HepG2 (cell line): ENCODE measurements around the gene GHR. TPM values are rescaled to one million over a fixed set of nuclear protein-coding genes. Genes with fewer than 3 reads are reported as not detected.

Source experiments
- BRD4 ChIP-seq: sonication (generic); formaldehyde crosslinking; IDR thresholded peaks from 2 replicates; pipeline ENCODE4 v1.4.0; 2020; ENCODE audit warnings: missing genetic modification reagents
- HINFP ChIP-seq: sonication (generic); formaldehyde crosslinking; IDR thresholded peaks from 2 replicates; pipeline ENCODE4 v1.4.0; 2020; ENCODE audit warnings: low read depth, mild to moderate bottlenecking, missing genetic modification reagents
- HNF4G ChIP-seq, 2 experiments: sonication (generic) in 1 of 2; formaldehyde crosslinking in 1 of 2; IDR thresholded peaks; 2 replicates each; pipeline versions ENCODE4 v1.4.0 to v1.6.1; 2011 to 2020; ENCODE audit warnings: borderline replicate concordance in 2 of 2, low read depth in 2 of 2, mild to moderate bottlenecking in 2 of 2, low read length in 1 of 2, missing genetic modification reagents in 1 of 2, moderate library complexity in 1 of 2
- LBX2 ChIP-seq: sonication (generic); formaldehyde crosslinking; IDR thresholded peaks from 2 replicates; pipeline ENCODE4 v1.5.0; 2020; ENCODE audit warnings: missing genetic modification reagents, mild to moderate bottlenecking, borderline replicate concordance
- MEIS2 ChIP-seq: sonication (generic); formaldehyde crosslinking; IDR thresholded peaks from 2 replicates; pipeline ENCODE4 v1.9.0; 2021; ENCODE audit warnings: mild to moderate bottlenecking, missing genetic modification reagents
- NAIF1 ChIP-seq: sonication (generic); formaldehyde crosslinking; IDR thresholded peaks from 2 replicates; pipeline ENCODE4 v1.5.0; 2020; ENCODE audit warnings: mild to moderate bottlenecking, missing genetic modification reagents, borderline replicate concordance
- PHB2 ChIP-seq: fragments of 450-650 bp; IDR thresholded peaks from 2 replicates; pipeline ENCODE4 v1.6.1; 2018; ENCODE audit not compliant: partially characterized antibody
- POGZ ChIP-seq: sonication (generic); formaldehyde crosslinking; IDR thresholded peaks from 2 replicates; pipeline ENCODE4 v1.4.0; 2020; ENCODE audit warnings: mild to moderate bottlenecking, missing genetic modification reagents
- RFXAP ChIP-seq: sonication (generic); formaldehyde crosslinking; IDR thresholded peaks from 2 replicates; pipeline ENCODE4 v1.4.0; 2020; ENCODE audit warnings: missing genetic modification reagents, borderline replicate concordance
- SNAI1 ChIP-seq: sonication (generic); formaldehyde crosslinking; IDR thresholded peaks from 2 replicates; pipeline ENCODE4 v1.5.0; 2020; ENCODE audit warnings: mild to moderate bottlenecking, missing genetic modification reagents, borderline replicate concordance
- ZMYM4 ChIP-seq: sonication (generic); formaldehyde crosslinking; IDR thresholded peaks from 2 replicates; pipeline ENCODE4 v1.8.1; 2023; ENCODE audit warnings: mild to moderate bottlenecking, missing genetic modification reagents
- ZNF367 ChIP-seq: sonication (generic); formaldehyde crosslinking; IDR thresholded peaks from 2 replicates; pipeline ENCODE4 v1.4.0; 2020; ENCODE audit warnings: missing genetic modification reagents, borderline replicate concordance
- ZNF816 ChIP-seq: sonication (generic); formaldehyde crosslinking; IDR thresholded peaks from 2 replicates; pipeline ENCODE4 v1.8.0; 2022; ENCODE audit warnings: missing genetic modification reagents, mild to moderate bottlenecking, borderline replicate concordance
- polyA plus RNA-seq, 8 experiments: library from polyadenylated mRNA; depleted of rRNA in 3 of 8; stranded (reverse) in 7 of 8; unstranded in 1 of 8; fragments of >200 nt; fragmentation: Illumina TruSeq in 4 of 8; extraction: Trizol in 4 of 8; gene quantifications; 2 replicates each; pipeline versions ENCODE4 v1.2.1 to v1.2.3, GENCODE V29; 2011 to 2016; ENCODE audit warnings: low read depth in 4 of 8, missing spikeins in 1 of 8, mixed read lengths in 1 of 8; ENCODE audit not compliant: insufficient read depth in 1 of 8
- total RNA-seq, 5 experiments: library from RNA; depleted of rRNA; stranded (reverse); fragments of >200 nt; fragmentation: Illumina TruSeq; extraction: Trizol; gene quantifications; 2 replicates each; pipeline ENCODE4 v1.2.3, GENCODE V29; 2016; ENCODE audit warnings: low read depth in 1 of 5
- TF ChIP-seq, protein P1 (sequence below): sonication (generic); formaldehyde crosslinking; IDR thresholded peaks from 2 replicates; pipeline ENCODE4 v1.8.1; 2023; ENCODE audit warnings: mild to moderate bottlenecking, moderate library complexity, missing genetic modification reagents
- TF ChIP-seq, protein P2 (sequence below): sonication (generic); formaldehyde crosslinking; IDR thresholded peaks from 2 replicates; pipeline ENCODE4 v1.4.0; 2020; ENCODE audit warnings: missing genetic modification reagents
- TF ChIP-seq, protein P3 (sequence below): IDR thresholded peaks from 2 replicates; pipeline ENCODE4 v1.6.1; 2018; ENCODE audit warnings: missing genetic modification reagents
- TF ChIP-seq, protein P4 (sequence below): sonication (generic); formaldehyde crosslinking; IDR thresholded peaks from 2 replicates; pipeline ENCODE4 v1.5.0; 2020; ENCODE audit warnings: mild to moderate bottlenecking, missing genetic modification reagents

GHR gene
- total and polyA plus RNA-seq, 2 of the 13 experiments (the other 11 are each of a cell fraction or from before 2014, with no cell fraction given), result 0.07 TPM; not detected in 1

GRCh38 chr5:42516282-42517042 is 93.2 kb downstream of the GHR start (continued):
- TF ChIP-seq, protein P1, sequence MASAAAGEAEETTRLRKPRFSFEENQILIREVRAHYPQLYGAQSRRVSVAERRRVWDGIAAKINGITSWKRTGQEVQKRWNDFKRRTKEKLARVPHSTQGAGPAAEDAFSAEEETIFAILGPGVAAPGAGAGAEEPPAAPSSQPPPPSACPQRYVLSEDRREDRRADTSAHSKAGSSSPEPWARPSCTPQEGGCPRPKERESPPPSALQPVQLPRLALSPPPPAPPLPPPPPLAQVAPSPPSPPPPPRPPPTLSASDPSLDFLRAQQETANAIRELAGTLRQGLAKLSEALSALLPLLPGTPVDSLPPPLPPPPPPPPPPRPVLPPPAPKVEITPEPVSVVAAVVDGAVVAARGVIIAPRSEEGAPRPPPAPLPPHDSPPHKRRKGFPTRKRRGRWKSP (CRISPR knock-in tag), result no peak
- TF ChIP-seq LBX2 (no peak), HINFP (CRISPR knock-in tag) (no peak), HNF4G (IDR thresholded peaks at IDR 0.05; ENCODE audit: borderline replicate concordance, low read depth, low read length) (peak; percentile 63; the same call in 1 of the 2 replicates), HNF4G (CRISPR knock-in tag; IDR thresholded peaks at IDR 0.05; ENCODE audit: borderline replicate concordance, low read depth) (no peak), NAIF1 (CRISPR knock-in tag) (no peak), BRD4 (CRISPR knock-in tag) (no peak), ZNF816 (CRISPR knock-in tag) (no peak), PHB2 (no peak), POGZ (CRISPR knock-in tag) (no peak), MEIS2 (CRISPR knock-in tag) (no peak), RFXAP (CRISPR knock-in tag) (no peak), ZMYM4 (CRISPR knock-in tag) (0 out of 2 replicates have a peak, but pooled peaks have one; percentile 22), ZNF367 (CRISPR knock-in tag) (no peak), SNAI1 (CRISPR knock-in tag) (no peak)
- TF ChIP-seq, protein P2, sequence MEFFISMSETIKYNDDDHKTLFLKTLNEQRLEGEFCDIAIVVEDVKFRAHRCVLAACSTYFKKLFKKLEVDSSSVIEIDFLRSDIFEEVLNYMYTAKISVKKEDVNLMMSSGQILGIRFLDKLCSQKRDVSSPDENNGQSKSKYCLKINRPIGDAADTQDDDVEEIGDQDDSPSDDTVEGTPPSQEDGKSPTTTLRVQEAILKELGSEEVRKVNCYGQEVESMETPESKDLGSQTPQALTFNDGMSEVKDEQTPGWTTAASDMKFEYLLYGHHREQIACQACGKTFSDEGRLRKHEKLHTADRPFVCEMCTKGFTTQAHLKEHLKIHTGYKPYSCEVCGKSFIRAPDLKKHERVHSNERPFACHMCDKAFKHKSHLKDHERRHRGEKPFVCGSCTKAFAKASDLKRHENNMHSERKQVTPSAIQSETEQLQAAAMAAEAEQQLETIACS (CRISPR knock-in tag), result no peak
- TF ChIP-seq, protein P3, sequence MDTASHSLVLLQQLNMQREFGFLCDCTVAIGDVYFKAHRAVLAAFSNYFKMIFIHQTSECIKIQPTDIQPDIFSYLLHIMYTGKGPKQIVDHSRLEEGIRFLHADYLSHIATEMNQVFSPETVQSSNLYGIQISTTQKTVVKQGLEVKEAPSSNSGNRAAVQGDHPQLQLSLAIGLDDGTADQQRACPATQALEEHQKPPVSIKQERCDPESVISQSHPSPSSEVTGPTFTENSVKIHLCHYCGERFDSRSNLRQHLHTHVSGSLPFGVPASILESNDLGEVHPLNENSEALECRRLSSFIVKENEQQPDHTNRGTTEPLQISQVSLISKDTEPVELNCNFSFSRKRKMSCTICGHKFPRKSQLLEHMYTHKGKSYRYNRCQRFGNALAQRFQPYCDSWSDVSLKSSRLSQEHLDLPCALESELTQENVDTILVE, result no peak
- TF ChIP-seq, protein P4, sequence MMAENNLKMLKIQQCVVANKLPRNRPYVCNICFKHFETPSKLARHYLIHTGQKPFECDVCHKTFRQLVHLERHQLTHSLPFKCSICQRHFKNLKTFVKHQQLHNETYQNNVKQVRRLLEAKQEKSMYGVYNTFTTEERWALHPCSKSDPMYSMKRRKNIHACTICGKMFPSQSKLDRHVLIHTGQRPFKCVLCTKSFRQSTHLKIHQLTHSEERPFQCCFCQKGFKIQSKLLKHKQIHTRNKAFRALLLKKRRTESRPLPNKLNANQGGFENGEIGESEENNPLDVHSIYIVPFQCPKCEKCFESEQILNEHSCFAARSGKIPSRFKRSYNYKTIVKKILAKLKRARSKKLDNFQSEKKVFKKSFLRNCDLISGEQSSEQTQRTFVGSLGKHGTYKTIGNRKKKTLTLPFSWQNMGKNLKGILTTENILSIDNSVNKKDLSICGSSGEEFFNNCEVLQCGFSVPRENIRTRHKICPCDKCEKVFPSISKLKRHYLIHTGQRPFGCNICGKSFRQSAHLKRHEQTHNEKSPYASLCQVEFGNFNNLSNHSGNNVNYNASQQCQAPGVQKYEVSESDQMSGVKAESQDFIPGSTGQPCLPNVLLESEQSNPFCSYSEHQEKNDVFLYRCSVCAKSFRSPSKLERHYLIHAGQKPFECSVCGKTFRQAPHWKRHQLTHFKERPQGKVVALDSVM (CRISPR knock-in tag), result no peak
